Heart left ventricle (tissue), 13 donors: ENCODE results near the gene UBE4B.

Source experiments
- CTCF ChIP-seq, 12 donors: fragments of 200-600 bp; sonication (generic) in 4 of 12; IDR thresholded peaks; one replicate each; pipeline versions ENCODE4 v1.5.0 to v1.8.0; 2018 to 2022; ENCODE audit warnings: antibody characterized with exemption in 12 of 12, mild to moderate bottlenecking in 5 of 12
- POLR2A ChIP-seq, 2 donors: fragments of 450-650 bp; IDR thresholded peaks; one replicate each; pipeline ENCODE4 v1.6.1; 2017; ENCODE audit warnings: antibody characterized with exemption in 2 of 2, mild to moderate bottlenecking in 2 of 2, moderate library complexity in 2 of 2
- donor health status: ischemic (EF 13 %, LVEDD 7.1; RV severe dilation, severe dysfunction).
- donor health status: DM: no; HTN: yes; CAD: no.
- donor health status: DM: no; HTN: no; CAD: no.
- donor health status: ischemic (EF 25% LVEDD 6.9; RV normal size, moderate dysfunction).
- donor health status: ischemic (EF 25% LVEDD 5.7; RV mildly dilated, moderate dysfunction).
- donor health status: ischemic (EF 35%, LVEDD 5.7; RV mildly dilated, moderate dysfunction).
- donor health status: nonischemic (EF 11% LVEDD 7.7; RV severe dilation, severe dysfunction).
- donor health status: DM: yes; HTN: yes; CAD: no.
- donor health status: PGD.
- donor health status: ischemic (EF 29% LVEDD 5.4; RV normal size, mild dysfunction).
- donor health status: nonischemic (EF 23%, LVEDD 6.1; RV moderate dilation, normal function).

GRCh38 chr1:10160173-10160572 lies 127.4 kb downstream of the UBE4B start:
- TF ChIP-seq CTCF (IDR thresholded peaks at IDR 0.05) (no peak), POLR2A (IDR thresholded peaks at IDR 0.05) (no peak)
